K562 (cell line): Measurements from ENCODE around the gene NT5C1B.

Source experiments
- CBX2 ChIP-seq: fragments of 200-600 bp; sonication (generic); IDR thresholded peaks from one replicate; pipeline ENCODE4 v1.6.1; 2012; ENCODE audit warnings: mild to moderate bottlenecking, low read length, inconsistent platforms; ENCODE audit not compliant: insufficient read depth, poor library complexity, severe bottlenecking
- CHCHD3 ChIP-seq: fragments of 250-450 bp; sonication (Bioruptor Pico); IDR thresholded peaks from 2 replicates; pipeline ENCODE4 v2.1.2; 2022; ENCODE audit warnings: mild to moderate bottlenecking
- EGR1 ChIP-seq: fragments of 450-650 bp; conservative IDR thresholded peaks from 2 replicates; pipeline ENCODE4 v1.6.1; 2017; ENCODE audit warnings: mild to moderate bottlenecking
- ELF2 ChIP-seq: fragments of 250-450 bp; sonication (Bioruptor Pico); IDR thresholded peaks from 2 replicates; pipeline ENCODE4 v1.5.0; 2021; ENCODE audit warnings: mild to moderate bottlenecking
- EP300 ChIP-seq: IDR thresholded peaks from 2 replicates; pipeline ENCODE4 v1.6.1; 2012; ENCODE audit warnings: low read length, improper control_type of control experiment
- MAFK ChIP-seq: IDR thresholded peaks from 2 replicates; pipeline ENCODE4 v1.6.1; 2011; ENCODE audit warnings: low read length, improper control_type of control experiment
- SRSF3 ChIP-seq: fragments of 200-400 bp; formaldehyde crosslinking; IDR thresholded peaks from 2 replicates; pipeline ENCODE4 v1.6.1; 2016; ENCODE audit warnings: mild to moderate bottlenecking, low read length, moderate library complexity; ENCODE audit not compliant: insufficient read depth
- TAF7 ChIP-seq: fragments of 450-650 bp; IDR thresholded peaks from 2 replicates; pipeline ENCODE4 v1.6.1; 2016; ENCODE audit warnings: missing genetic modification characterization, missing compliant biosample characterization
- ZNF444 ChIP-seq: fragments of 250-450 bp; sonication (Bioruptor Pico); IDR thresholded peaks from 2 replicates; pipeline ENCODE4 v1.4.0; 2020; ENCODE audit warnings: mild to moderate bottlenecking, moderate library complexity
- TF ChIP-seq, protein P1 (sequence below), 3 experiments: IDR thresholded peaks in 2 of 3; conservative IDR thresholded peaks in 1 of 3; 2 replicates each; pipeline ENCODE4 v1.5.1; 2011 to 2012; ENCODE audit warnings: low read length in 3 of 3, mild to moderate bottlenecking in 3 of 3, control low read depth in 2 of 3, improper control_type of control experiment in 1 of 3, inconsistent platforms in 1 of 3, low read depth in 1 of 3, mixed read lengths in 1 of 3, moderate library complexity in 1 of 3; ENCODE audit not compliant: insufficient read depth in 2 of 3

DNA sequence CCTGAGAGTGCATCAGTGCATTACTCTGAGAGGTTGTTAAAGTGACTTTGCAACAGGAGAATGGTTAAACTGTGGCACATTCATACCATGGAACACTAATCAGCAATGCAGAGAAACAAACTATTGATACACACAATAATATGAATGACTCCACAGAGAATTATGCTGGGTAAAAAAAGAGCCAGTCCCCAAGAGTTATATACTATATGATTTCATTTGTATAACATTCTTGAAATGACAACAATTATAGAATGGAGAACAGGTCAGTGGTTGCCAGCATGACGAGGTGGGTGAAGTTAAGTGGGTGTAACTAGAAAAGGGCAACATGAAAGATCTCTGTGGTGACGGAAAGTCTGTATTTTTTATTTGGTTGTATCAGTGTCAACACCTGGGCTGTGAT lies 3.0 kb upstream of the NT5C1B start:
- no peak for TF ChIP-seq SRSF3
- no peak for TF ChIP-seq TAF7 (tag)
- TF ChIP-seq ZNF444 (CRISPR knock-in tag), result no peak
- TF ChIP-seq CBX2, result no peak
- TF ChIP-seq ELF2 (CRISPR knock-in tag), result no peak
- no peak for TF ChIP-seq MAFK
- TF ChIP-seq CHCHD3 (CRISPR knock-in tag), result no peak
- no peak for TF ChIP-seq EGR1
- TF ChIP-seq, protein P1, sequence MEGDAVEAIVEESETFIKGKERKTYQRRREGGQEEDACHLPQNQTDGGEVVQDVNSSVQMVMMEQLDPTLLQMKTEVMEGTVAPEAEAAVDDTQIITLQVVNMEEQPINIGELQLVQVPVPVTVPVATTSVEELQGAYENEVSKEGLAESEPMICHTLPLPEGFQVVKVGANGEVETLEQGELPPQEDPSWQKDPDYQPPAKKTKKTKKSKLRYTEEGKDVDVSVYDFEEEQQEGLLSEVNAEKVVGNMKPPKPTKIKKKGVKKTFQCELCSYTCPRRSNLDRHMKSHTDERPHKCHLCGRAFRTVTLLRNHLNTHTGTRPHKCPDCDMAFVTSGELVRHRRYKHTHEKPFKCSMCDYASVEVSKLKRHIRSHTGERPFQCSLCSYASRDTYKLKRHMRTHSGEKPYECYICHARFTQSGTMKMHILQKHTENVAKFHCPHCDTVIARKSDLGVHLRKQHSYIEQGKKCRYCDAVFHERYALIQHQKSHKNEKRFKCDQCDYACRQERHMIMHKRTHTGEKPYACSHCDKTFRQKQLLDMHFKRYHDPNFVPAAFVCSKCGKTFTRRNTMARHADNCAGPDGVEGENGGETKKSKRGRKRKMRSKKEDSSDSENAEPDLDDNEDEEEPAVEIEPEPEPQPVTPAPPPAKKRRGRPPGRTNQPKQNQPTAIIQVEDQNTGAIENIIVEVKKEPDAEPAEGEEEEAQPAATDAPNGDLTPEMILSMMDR (IDR thresholded peaks at IDR 0.05 in 2 of 3, conservative IDR thresholded peaks at IDR 0.05 in 1 of 3; ENCODE audit: insufficient read depth in 2 of 3, low read depth in 1 of 3, low read length in 3 of 3), result no peak
- no peak for TF ChIP-seq EP300
